Fibroblast of peridontal ligament (primary cell): Measurements from ENCODE around the gene ARHGAP45.

Experiments used
- DNase-seq: peaks from one replicate; pipeline ENCODE4 v3.0.0-alpha.2; 2010; ENCODE audit errors: extremely low read depth

Gene ARHGAP45

DNA sequence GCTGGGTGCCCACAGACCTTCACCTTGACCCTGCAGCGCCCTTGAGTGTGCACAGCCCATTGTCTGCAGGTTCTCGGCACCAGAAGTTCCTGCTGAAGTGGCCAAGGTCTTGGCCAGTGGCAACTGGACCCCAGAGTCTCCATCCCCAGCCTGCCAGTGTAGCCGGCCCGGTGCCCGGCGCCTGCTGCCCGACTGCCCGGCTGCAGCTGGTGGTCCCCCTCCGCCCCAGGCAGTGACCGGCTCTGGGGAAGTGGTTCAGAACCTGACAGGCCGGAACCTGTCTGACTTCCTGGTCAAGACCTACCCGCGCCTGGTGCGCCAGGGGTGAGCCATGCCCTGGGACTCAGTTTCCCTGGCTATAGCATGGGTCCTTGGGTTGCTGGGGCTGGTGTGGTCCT lies 11.9 kb upstream of the ARHGAP45 start:
- DNase-seq = no peak

DNA sequence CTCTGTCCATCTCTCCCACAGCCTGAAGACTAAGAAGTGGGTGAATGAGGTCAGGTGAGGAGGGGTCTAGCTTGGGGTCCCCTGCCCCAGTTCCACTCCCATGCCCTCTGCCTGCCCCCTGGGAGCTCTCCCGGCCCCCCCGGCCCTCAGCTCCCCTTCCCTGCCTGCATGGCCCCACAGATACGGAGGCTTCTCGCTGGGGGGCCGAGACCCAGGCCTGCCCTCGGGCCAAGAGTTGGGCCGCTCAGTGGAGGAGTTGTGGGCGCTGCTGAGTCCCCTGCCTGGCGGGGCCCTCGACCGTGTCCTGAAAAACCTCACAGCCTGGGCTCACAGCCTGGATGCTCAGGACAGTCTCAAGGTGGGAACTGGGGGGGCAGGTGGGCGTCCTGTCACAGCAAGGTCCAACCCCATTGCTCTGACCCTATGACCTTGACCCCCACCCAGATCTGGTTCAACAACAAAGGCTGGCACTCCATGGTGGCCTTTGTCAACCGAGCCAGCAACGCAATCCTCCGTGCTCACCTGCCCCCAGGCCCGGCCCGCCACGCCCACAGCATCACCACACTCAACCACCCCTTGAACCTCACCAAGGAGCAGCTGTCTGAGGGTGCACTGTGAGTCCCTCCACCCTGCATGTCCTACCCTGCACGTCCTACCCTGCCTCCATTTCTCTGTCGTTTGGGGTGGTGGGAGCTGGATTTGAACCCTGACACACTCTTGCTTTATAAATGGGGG lies 10.9 kb upstream of the ARHGAP45 start:
- DNase-seq = no peak

DNA sequence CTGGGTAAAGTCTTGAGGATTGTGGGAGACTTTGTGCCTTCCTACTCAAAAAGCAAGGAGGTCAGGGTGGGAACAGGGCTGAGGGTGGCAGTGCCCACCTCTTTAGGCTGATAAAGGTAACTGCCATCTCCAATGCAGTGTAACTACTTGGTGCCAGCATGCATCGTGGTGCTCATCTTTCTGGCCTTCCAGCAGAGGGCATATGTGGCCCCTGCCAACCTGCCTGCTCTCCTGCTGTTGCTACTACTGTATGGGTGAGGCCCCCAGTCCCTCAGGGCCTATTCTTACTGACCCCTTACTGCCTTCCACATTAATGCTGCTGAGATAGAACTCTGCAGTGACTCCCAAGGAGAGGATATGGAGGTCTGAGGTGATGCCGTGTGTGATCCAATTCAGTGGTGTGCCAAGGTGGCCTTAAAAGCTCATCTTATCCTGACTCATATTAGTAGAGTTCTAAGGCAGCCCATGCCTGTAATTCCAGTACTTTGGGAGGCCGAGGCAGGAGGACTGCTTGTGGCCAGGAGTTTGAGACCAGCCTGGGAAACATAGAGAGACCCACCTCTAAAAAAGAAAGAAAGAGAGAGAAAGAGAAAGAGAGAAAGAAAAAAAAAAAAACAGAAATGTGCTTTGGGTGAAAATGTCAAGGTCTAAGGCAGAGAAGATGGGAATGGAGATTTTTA lies 9.7 kb upstream of the ARHGAP45 start:
- DNase-seq = peak; percentile 67

DNA sequence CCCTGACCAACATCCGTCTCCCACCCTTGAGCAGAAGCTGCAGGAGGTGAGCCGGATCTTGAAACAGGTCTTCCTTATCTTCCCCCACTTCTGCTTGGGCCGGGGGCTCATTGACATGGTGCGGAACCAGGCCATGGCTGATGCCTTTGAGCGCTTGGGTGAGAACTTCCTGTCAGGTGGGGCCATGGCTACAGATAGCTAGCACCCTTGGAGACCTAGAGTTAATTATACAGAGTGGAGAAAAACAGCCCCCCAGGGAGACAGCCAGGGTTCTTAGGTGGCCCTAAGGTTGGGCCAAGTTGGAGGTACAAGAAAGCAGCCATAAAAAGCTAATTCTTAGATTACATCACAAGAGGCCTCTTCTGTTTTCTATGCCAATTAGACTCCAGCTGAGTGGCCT lies 8.9 kb upstream of the ARHGAP45 start:
- DNase-seq = no peak

DNA sequence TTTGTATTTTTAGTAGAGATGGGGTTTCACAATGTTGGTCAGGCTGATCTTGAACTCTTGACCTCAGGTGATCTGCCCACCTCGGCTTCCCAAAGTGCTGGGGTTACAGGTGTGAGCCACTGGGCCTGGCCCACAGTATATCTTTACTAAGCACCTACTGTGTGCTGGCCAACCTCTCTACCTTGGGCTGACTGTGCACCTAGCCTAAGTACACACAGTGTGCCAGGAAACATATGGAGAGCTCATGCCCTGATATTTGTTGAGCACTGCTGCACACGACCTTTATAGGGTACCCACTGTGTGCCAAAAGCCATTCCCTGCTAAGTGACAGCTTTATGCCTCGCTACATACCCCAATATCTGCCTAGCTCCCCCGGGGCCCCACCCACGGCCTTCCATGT lies 6.3 kb upstream of the ARHGAP45 start:
- no peak for DNase-seq

DNA sequence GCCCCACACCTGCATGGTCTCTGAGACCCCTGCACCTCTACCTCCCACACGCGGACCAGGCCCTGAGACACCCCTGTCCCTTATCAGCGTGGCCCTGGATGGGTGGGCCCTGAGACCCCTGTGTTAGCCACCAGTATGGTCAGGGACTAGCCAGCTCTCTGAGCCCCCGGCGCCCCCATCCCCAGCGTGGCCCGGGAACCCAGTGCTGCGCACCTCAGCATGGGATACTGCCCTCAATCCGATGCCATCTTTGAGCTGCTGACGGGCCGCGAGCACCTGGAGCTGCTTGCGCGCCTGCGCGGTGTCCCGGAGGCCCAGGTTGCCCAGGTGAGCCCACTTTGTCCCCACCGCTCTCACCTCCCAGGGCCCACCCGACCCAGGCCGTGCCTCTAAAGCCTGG lies 5.0 kb upstream of the ARHGAP45 start:
- no peak for DNase-seq

DNA sequence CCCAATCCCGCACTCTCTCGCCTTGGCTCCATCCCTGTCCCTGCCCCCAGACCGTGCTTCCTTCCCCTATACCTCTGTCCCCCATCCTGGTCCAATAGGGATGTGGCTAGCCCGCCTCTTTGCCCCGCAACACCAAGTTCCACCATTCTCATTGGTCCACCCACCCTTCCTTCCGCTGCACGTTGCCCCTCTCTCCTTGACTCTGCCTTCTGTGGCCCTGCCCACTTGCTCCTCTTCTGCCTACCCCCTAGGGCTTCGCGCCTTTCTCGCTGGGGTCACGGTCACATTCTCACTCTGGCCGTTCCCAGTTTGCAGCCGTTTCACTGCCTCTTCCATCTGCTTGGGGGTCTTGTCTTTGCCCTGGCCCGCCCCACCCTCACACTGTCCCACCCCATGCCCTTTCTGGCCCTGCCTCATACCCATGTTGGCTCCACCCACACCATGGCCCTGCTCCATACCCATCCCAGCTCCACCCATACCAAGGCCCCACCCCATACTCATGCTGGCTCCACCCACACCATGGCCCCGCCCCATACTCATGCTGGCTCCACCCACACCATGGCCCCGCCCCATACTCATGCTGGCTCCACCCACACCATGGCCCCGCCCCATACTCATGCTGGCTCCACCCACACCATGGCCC lies 4.5 kb upstream of the ARHGAP45 start:
- DNase-seq = no peak

DNA sequence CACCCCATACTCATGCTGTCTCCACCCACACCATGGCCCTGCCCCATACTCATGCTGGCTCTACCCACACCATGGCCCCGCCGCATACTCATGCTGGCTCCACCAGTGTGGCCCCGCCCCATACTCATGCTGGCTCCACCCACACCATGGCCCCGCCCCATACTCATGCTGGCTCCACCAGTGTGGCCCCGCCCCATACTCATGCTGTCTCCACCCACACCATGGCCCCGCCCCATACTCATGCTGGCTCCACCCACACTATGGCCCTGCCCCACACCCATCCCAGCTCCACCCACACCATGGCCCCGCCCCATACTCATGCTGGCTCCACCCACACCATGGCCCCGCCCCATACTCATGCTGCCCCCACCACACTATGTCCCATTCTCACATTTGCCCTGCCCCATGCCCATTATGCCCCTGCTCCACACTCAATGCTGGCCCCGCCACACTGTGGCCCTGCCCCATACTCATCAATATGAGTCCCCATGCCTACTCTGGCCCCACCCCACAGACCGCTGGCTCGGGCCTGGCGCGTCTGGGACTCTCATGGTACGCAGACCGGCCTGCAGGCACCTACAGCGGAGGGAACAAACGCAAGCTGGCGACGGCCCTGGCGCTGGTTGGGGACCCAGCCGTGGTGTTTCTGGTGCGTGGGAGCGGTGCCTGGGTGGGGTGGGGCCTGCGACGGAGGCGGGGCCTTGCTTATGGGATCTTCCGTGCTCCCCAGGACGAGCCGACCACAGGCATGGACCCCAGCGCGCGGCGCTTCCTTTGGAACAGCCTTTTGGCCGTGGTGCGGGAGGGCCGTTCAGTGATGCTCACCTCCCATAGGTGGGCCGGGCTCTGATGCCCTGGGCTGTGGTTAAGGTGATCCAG lies 3.7 kb upstream of the ARHGAP45 start:
- no peak for DNase-seq

DNA sequence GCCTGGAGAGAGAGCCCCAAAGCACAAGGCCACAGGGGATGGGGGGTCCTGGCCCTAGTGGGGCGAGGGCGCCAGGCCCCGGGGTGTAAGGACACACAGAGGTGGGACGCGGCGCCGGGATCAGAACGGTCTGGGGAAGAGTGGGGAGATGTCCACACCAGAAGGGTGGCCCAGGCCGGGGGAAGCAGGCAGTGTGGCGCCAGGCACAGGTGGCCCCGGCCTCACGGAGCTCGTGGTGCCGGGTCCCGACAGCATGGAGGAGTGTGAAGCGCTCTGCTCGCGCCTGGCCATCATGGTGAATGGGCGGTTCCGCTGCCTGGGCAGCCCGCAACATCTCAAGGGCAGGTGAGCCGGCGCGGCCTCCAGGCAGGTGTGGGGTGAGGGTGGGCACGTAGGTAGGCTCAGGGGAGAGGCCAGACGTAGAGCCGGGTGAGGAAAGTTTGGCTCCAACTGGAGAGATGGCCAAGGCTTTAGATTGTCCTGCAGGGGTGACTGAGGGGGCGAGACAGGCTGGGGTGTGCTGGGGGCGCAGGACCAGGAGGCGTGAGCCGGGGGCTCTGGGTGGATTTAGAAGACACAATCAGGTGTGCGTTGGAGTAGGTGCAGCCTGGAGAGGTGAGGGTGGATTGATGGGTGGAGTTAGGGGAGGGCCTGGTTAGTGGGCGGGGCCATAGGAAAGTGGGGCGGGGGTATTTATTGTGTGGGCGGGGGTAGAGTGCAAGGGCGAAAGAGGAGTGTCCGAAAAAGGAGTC lies 2.9 kb upstream of the ARHGAP45 start:
- no peak for DNase-seq

DNA sequence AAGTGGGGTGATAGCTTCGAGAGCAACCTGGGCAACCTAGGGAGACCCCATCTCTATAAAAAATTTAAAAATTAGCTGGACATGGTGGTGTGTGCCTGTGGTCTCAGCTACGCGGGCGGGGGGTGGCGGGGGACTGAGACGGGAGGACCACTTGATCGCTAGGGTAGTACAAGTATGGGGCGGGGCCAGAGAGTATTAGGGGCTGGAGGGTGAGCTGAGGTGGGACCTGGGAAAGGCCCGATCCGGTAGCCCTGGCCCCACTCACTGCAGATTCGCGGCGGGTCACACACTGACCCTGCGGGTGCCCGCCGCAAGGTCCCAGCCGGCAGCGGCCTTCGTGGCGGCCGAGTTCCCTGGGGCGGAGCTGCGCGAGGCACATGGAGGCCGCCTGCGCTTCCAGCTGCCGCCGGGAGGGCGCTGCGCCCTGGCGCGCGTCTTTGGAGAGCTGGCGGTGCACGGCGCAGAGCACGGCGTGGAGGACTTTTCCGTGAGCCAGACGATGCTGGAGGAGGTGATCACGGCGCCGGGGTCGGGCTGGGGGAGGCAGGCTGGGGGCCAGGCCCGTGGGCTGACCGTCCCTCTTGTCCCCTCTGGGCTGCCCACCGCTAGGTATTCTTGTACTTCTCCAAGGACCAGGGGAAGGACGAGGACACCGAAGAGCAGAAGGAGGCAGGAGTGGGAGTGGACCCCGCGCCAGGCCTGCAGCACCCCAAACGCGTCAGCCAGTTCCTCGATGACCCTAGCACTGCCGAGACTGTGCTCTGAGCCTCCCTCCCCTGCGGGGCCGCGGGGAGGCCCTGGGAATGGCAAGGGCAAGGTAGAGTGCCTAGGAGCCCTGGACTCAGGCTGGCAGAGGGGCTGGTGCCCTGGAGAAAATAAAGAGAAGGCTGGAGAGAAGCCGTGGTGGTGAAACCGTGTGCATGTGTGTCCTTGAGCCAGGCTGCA lies 2.0 kb upstream of the ARHGAP45 start:
- peak; percentile 53 for DNase-seq

DNA sequence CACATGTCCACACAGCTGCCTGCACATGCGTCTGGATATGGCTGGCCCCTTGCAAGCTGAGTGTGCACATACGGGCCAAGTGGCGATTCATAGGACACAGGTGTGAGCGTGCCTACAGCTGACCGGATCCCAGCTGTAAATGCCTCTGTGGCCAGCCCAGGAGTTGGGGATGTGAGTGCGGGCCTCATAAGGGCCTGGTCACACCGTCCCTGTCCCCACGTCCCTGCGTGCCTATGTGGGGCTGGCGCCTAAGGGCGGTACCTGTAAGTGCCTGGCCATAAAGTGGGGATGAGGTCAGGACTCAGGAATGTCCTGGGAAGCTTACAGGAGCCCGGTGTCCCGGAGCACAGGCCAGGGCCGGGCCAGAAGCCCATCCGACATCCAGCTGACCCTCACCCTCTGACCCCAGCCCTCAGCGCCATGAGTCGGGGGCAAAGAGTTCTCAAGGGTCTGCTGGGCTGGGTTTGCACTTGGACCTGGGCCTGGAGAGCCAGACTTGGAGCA lies 1.3 kb upstream of the ARHGAP45 start:
- no peak for DNase-seq

DNA sequence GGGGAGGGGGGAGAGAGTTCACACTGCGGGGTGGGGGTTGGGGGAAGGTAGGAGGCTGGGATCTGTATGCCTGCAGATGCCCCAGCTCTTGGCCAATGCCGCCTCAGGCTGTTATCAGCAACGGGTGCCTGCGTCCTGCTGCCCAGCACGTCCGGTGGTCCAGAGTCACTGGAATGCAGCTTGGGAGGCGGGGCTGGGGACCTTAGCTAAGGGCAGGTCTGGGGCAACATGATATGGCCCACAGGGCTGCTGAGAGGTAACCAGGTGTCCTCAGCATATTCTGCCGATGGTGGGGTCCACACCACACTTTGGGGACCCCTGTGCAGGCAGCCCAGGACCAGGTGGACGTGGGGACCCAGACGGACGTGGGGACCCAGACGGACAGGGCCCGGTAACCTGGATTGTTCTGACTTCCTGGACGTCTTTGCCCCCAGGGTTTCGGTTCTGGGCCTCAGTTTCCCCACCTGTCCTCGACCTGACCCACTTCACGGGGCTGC lies 668 bp upstream of the ARHGAP45 start:
- DNase-seq = no peak

DNA sequence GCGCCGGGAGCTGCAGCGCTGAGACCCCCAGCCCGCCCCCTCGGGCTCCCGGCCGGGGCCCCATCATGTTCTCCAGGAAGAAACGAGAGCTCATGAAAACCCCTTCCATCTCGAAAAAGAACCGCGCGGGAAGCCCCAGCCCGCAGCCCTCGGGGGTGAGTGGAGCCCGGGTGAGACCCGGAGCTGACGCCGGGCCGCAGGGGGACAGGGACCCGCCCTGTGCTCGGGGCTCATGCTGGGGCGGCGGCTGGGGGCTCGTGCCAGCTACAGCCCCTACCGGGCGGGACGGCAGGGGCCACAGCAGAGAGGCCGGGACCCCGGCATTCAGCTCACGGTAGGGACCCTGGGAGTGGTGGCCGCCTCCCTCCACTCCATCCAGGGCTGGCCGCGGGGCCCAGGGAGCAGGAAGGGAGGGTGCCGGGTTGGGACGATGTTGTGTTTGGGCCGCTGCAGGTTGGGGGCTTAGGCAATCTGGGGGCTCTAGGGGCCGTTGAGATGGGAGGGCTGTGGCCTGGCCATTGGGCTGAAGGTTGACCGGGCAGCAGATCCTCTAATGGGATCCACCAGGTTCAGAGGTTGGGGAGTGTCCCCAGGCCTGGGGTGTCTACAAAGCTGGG lies 482 bp downstream of the ARHGAP45 start:
- DNase-seq = no peak

DNA sequence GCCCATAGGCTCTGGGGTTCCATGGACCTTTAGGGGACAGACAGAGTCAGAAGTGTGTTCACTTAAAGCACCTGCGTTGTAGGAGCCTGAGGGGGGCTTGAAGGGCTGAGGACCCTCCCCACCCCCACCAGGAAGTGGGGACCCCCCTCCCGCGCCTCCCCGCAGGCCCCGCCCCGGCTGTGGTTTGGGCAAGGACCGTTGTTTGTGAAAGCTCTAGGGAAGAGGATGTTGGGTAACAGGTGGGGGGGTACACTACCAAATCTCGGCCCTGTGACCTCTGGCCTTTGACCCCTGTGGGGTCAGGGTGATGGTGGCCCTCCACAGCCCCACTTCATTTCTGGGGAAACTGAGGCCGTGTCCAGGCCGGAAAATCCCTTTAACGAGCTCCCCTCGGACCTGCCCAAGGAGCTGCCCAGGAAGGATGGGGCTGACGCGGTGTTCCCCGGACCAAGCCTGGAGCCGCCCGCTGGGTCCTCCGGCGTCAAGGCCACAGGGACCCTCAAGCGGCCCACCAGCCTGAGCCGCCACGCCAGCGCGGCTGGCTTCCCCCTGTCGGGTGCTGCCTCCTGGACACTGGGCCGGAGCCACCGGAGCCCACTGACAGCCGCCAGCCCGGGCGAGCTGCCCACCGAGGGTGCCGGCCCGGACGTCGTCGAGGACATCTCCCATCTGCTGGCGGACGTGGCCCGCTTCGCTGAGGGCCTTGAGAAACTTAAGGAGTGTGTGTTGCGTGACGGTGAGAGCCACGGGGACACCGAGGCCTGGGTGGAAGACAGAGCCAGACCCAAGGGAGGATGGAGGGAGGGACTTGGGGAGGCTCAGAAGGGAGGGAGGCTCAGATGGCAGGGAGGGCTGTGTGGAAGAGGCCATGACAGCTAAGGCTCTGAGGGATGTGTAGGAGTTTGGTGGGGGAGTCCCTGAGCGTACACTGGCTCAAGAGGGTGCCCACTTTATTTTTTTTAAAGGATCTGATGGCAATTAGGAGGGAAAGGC lies 1.3 kb downstream of the ARHGAP45 start:
- DNase-seq = no peak

DNA sequence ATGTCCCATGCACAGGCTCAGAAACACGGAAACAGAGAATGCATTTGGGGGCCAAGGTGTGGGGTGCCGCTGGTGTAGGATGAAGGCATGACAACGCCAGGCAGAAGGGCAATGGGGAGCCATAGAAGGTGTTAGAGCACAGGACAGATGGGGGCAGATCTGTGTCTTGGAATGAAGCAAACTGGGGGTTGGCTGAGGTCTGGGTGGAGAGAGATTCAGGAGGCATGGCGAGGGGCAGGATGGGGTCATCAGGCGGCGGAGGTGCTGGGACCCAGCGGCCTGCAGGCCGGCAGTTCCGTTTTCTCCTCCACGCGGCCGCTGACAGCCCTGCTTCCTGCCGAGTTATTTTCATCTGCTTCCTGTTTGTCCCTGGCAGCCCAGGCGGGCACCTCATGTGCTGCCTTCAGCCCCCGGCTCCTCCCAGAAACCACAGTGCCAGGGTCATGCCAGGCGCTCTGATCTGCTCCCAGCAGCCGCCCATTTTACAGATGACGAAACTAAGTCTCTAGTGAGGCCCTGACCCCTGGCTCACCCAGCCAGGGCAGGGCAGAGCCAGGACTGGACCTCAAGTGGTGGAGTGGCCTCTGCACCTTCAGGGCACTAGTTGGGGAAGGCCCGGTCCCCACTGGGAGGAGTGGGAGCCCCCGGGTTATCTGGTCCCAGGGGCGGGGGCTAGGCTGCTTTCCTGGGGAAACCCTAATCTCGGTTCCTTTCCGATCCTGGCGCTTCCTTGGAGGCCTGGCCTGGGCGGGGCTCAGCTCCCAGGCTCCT lies 2.2 kb downstream of the ARHGAP45 start:
- no peak for DNase-seq

DNA sequence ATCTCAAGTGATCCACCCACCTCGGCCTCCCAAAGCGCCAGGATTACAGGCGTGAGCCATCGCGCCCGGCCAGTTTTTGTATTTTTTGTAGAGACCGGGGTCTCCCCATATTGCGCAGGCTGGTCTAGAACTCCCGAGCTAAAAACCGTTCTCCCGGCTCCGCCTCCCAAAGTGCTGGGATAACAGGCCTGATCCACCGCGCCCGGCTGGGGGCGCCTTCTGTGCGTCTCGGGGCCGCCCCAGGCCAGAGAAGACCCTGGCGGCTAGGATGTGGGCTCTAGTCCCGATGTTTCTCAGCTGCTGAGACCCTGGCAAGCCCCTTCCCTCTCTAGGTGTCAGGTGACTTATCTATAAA lies 3.6 kb downstream of the ARHGAP45 start:
- DNase-seq = no peak
